OCI-LY3 (cell line): Measurements from ENCODE around the gene LRP5.
A peak's percentile ranks its signal among the peaks of the same experiment; 100 is the strongest.

ENCODE experiments used
- H2AFZ ChIP-seq: fragments of 200-600, 300-600 bp; shearing (Covaris generic); 2 replicates; pipeline ENCODE4 v1.6.0; 2014; ENCODE audit warnings: antibody characterized with exemption, low read depth, low read length
- H3K27ac ChIP-seq: fragments of 200-600, 300-600 bp; sonication (generic); 2 replicates; pipeline ENCODE4 v1.5.1; 2014; ENCODE audit warnings: mild to moderate bottlenecking, low read length, moderate library complexity, mixed read lengths
- H3K27me3 ChIP-seq: fragments of 200-600, 300-600 bp; sonication (generic); 2 replicates; pipeline ENCODE4 v1.6.1; 2014; ENCODE audit warnings: low read depth, low read length, mixed read lengths
- H3K36me3 ChIP-seq: fragments of 200-600, 300-600 bp; sonication (generic); replicated peaks from 2 replicates; pipeline ENCODE3; 2014; ENCODE audit warnings: low read depth, low read length, mixed read lengths
- H3K4me1 ChIP-seq: fragments of 300-600, 200-600 bp; sonication (generic); 2 replicates; pipeline ENCODE4 v1.6.1; 2014; ENCODE audit warnings: low read length, mixed read lengths
- H3K4me2 ChIP-seq: fragments of 200-600, 300-600 bp; sonication (generic); 2 replicates; pipeline ENCODE4 v1.6.1; 2014; ENCODE audit warnings: low read length, mixed read lengths
- H3K4me3 ChIP-seq: fragments of 300-600, 200-600 bp; sonication (generic); 2 replicates; pipeline ENCODE4 v1.5.1; 2014; ENCODE audit warnings: antibody characterized with exemption, mild to moderate bottlenecking, low read length, moderate library complexity
- H3K79me2 ChIP-seq: fragments of 300-600, 200-600 bp; shearing (Covaris generic); 2 replicates; pipeline ENCODE4 v1.6.1; 2014; ENCODE audit warnings: mild to moderate bottlenecking, low read length, mixed read lengths
- H3K9ac ChIP-seq: fragments of 300-600, 200-600 bp; shearing (Covaris generic); 2 replicates; pipeline ENCODE4 v1.6.0; 2014; ENCODE audit warnings: mild to moderate bottlenecking, low read length, moderate library complexity
- H3K9me3 ChIP-seq: fragments of 200-600, 300-600 bp; shearing (Covaris generic); 2 replicates; pipeline ENCODE4 v1.6.1; 2014; ENCODE audit warnings: low read length, mixed read lengths; ENCODE audit not compliant: insufficient read depth
- H4K20me1 ChIP-seq: fragments of 200-600, 300-600 bp; sonication (generic); 2 replicates; pipeline ENCODE4 v1.6.1; 2016; ENCODE audit warnings: low read length, mixed read lengths; ENCODE audit not compliant: insufficient read depth
- CTCF ChIP-seq: fragments of 200-600, 300-600 bp; sonication (generic); IDR thresholded peaks from 2 replicates; pipeline ENCODE4 v1.5.1; 2014; ENCODE audit warnings: antibody characterized with exemption, low read length, low read depth
- EZH2phosphoT487 ChIP-seq: fragments of 200-600 bp; shearing (Covaris generic); IDR thresholded peaks from 2 replicates; pipeline ENCODE4 v1.6.1; 2018; ENCODE audit warnings: antibody characterized with exemption, mixed run types, low read depth

LRP5 gene

GRCh38 chr11:68460741-68461574, 148.6 kb downstream of the LRP5 start, which contains the start of gene PPP6R3:
PPP6R3 (plus strand) TSS chr11:68460752; CDS start chr11:68537665, 76,913 bp downstream.
- Histone ChIP-seq H3K79me2 (peaks cover 54% of the 10 kb centered on the region), H3K9ac (peak within 1 kb of the TSS; percentile 87), H4K20me1 (peaks cover 49% of the 10 kb centered on the region)

DNA sequence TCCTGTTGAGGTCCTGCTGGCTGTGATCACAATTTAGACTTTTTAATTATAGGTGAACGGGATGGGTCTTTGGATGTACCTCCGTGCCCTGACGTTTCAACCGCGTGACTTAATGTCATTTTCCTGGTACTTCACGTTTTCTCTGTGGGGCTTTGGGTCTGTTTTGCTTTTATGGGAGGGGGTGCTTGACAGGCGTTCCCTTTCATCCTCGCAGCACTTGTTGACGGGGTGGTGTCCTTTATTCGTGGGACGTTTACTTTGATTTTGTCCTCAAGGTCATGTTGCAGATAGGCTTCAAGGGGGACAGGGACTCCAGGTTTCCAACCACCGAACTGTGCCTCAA, 149.2 kb downstream of the LRP5 start:
- Histone ChIP-seq H3K9ac (peak overlapping the region; percentile 87), H2AFZ (no peak overlapping the region), H3K36me3 (peaks cover 12% of the 10 kb centered on the region), H3K79me2 (peaks cover 60% of the 10 kb centered on the region), H3K27me3 (no peaks in the 10 kb centered on the region), H3K27ac (no peak overlapping the region), H3K4me1 (peaks cover 22% of the 10 kb centered on the region), H3K4me3 (peak overlapping the region; percentile 98), H3K9me3 (no peaks in the 10 kb centered on the region), H3K4me2 (peak overlapping the region; percentile 99), H4K20me1 (peaks cover 55% of the 10 kb centered on the region)
- TF ChIP-seq EZH2phosphoT487 (no peak), CTCF (no peak)

More at GRCh38 chr11:68460741-68461574, 148.6 kb downstream of the LRP5 start, which contains the start of gene PPP6R3:
- Histone ChIP-seq H2AFZ (peak within 1 kb of the TSS; percentile 96), H3K9me3 (no peaks in the 10 kb centered on the region), H3K4me3 (peak within 1 kb of the TSS; percentile 98), H3K27me3 (0 out of 2 replicates have a peak, but pooled peaks cover under 1% of the 10 kb centered on the region), H3K27ac (peak within 1 kb of the TSS; percentile 63), H3K36me3 (peaks cover 10% of the 10 kb centered on the region), H3K4me1 (peaks cover 22% of the 10 kb centered on the region), H3K4me2 (peak within 1 kb of the TSS; percentile 99)
- no peak for TF ChIP-seq CTCF
- TF ChIP-seq EZH2phosphoT487 = no peak

- Histone ChIP-seq H3K27me3 (no peaks in the 10 kb centered on the region), H3K4me2 (no peak overlapping the region), H3K27ac (no peak overlapping the region), H3K79me2 (peaks cover 82% of the 10 kb centered on the region), H2AFZ (no peak overlapping the region), H3K9ac (no peak overlapping the region), H4K20me1 (peaks cover 75% of the 10 kb centered on the region), H3K4me3 (no peak overlapping the region), H3K36me3 (peaks cover 15% of the 10 kb centered on the region), H3K9me3 (no peaks in the 10 kb centered on the region), H3K4me1 (peaks cover 26% of the 10 kb centered on the region)
- no peak for TF ChIP-seq EZH2phosphoT487
- TF ChIP-seq CTCF = no peak
Observed at GRCh38 chr11:68463714-68464113, 151.3 kb downstream of the LRP5 start.

- peaks cover 97% of the 10 kb centered on the region for H4K20me1 ChIP-seq
- TF ChIP-seq EZH2phosphoT487 = no peak
- no peak for TF ChIP-seq CTCF
- no peak overlapping the region for H3K4me3 ChIP-seq
- no peak overlapping the region for H3K4me2 ChIP-seq
- peaks cover 19% of the 10 kb centered on the region for H3K4me1 ChIP-seq
- H3K79me2 ChIP-seq = peaks cover 100% of the 10 kb centered on the region
- H3K9ac ChIP-seq = no peak overlapping the region
- H3K9me3 ChIP-seq = no peaks in the 10 kb centered on the region
- peaks cover 36% of the 10 kb centered on the region for H3K36me3 ChIP-seq
- no peak overlapping the region for H2AFZ ChIP-seq
- no peak overlapping the region for H3K27ac ChIP-seq
- H3K27me3 ChIP-seq = no peaks in the 10 kb centered on the region
Observed at GRCh38 chr11:68467201-68467834, 154.9 kb downstream of the LRP5 start.
